GM21390 (cell line): Measurements from ENCODE around the gene GABBR2.

ENCODE experiments used
- ATAC-seq: cut with Tn5 transposase; IDR thresholded peaks from one replicate; pipeline ENCODE4 v1.9.1; 2021; ENCODE audit not compliant: unreplicated experiment

Gene GABBR2

DNA sequence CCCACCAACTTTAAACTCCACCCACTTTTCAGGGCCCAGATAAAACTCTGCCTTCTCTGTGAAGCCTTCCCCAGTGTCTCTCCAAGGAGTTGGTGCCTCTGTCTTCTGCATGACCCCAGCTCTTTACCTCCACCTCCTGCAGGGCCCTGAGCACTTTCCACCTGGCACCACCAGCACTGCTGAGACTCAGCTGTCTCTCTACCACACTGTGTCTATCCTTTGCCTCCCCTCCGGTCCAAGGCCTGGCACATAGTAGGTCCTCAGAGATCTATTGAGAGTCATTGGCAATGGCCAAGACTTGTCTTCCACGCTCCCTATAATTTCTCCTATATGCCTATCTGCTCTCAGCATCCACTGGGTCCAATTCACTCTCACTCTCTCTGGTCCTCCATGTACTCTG is 12.9 kb upstream of the GABBR2 start:
- ATAC-seq: no peak

DNA sequence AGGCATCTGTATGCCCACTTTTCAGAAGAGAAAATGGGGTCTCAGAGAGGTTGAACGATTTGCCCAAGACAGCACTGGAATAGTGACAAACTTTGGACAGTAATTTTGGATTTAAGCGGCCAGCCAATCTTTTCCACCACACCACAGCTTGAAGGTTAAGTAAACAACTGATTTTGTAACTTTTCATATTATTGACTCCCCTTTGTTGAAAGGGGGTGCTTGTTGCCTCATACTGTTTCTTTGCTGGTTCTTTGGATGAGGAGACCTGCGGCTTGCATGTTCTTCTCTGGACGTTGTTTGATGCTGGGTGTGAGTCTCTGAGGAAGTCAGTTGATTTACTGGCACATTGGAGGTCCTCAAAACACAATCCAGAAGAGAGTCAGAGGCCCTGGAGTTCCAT is 11.7 kb upstream of the GABBR2 start:
- no peak for ATAC-seq

DNA sequence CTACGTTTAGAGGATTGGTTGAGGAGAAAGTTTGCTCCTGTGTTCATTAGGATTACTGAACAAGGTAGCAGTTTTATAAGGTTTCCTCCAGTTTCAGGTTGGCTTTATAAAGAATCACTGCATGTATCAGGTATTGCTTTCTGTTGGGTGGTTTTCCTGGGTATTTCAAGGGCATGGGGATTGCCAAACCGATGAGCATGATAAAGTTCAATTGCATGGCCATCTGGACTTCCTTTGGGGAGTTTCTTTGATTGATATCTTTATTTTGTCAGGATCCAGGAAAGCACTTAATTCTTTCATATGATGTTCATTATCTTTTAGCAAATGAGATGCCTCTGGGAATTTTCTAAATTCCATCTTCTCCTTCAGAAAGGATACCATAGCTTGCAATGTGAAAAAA is 10.3 kb upstream of the GABBR2 start:
- ATAC-seq: no peak

DNA sequence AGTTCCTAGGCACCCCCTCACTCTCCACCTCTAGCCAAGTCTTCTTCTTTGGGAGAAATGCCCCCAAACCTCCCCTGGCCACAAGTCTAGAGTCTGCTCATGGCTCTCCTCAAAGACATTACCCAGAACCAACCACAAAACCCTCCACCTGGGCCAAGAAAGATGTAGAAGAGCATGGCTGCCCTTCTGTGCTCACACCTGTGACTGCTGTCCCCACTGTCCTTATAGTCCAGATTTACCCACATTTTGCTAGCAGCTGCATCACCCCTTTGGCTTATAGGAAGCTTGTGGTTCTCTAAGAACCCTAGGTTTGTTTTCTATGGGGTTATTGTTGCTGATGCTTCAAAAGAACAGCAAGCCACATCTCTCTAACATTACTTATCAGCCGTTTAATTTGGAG is 6.1 kb upstream of the GABBR2 start:
- no peak for ATAC-seq

DNA sequence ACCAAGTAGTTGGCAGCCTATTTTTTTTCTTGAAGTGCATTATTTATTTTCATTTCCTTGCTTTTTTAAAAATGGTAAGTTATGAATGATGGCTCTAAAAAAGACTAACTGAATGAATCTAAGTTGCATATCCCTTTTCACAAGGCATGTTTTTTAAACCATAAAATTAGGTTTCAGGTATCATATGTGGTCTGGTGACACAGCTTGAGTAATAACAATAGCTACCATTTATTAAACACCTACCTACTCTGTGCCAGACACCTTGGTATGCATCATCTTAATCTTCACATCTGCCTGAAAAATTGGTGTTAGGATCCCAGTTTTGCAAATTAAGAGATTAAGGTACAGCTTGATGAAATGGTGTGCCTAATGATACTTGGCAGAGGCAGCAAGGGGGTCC is 4.3 kb upstream of the GABBR2 start:
- ATAC-seq: no peak

DNA sequence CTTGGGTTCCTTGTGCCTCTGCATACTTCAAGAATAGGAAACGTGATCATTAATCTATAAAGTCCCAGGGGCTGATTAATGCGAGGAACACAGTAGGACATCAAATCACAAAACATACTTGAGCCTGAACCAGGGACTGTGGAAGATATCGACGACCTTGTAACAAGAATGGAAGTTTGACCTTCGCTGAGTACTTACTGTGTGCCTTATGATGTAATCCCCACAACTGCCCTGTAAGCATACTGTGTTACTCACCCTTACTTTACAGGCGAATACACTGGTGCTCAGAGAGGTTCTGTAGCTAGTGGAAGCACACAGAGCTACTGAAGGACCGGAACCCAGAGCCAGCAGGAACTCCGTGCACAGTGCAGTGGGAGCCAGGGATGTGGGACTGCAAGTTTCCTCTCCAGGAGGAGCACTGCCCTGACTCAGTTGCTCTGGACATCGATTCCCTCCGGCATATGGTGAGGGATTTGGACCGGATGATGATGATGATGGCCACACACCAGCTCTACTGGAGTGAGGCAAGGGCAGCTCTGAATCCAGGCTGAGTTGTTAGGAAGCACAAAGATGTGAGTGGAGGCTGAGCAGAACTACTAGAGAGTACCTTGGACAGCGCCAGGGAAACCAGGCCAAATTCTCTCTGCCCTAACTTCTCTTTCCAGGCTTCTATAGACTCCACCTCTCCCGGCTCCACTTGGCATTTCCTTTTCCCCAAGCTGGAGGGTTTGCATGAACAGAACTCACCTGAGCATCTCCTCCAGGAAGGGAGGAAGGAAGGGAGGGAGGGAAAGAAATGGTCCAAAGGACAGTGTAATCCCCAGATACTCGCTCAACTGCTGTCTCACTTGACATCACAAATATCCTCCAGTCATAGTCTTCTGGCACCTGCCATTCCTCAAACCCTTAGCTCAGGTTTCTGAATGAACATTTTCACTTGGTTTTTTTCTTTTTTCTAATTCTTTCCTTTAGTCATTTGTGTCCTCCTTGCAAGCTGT is 1.5 kb upstream of the GABBR2 start:
- no peak for ATAC-seq

DNA sequence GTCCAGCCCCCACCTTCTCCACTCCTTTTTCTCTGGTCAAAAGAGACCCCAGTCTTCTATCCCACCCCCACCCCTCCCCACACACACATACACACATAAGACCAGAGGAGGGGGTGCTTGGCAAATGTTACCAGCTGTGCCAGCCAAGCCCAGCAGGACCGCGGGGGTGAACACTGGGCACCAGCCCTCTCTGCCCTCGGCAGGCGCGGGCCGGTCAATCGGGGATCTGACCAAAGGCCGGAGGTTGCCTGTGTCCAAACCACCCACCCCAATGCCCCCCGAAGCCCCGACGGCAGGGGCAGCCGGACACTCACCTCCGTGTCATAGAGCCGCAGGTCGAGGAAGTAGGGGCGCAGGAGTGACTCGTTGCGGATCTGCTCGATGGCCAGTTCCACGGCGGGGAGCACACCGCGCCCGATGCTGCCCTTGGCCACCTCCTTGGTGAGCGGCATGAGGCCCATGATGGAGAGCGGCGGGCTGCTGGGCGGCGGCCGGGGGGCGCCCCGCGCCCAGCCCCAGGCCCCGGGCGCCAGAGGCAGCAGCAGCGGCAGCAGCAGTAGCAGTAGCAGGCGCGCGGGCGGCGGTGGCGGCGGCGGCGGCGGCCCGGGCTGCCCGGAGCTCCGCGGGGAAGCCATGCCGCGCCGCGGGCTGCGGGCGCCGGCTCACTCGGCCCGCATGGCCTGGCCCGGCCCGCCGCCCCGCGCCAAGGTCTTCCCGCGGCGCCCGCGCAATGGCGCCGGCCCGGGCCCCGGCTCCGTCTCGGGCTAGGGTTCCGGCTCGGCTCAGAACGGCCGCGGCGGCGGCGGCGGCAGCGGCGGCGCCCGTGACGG is 417 bp downstream of the GABBR2 start:
- ATAC-seq: no peak

DNA sequence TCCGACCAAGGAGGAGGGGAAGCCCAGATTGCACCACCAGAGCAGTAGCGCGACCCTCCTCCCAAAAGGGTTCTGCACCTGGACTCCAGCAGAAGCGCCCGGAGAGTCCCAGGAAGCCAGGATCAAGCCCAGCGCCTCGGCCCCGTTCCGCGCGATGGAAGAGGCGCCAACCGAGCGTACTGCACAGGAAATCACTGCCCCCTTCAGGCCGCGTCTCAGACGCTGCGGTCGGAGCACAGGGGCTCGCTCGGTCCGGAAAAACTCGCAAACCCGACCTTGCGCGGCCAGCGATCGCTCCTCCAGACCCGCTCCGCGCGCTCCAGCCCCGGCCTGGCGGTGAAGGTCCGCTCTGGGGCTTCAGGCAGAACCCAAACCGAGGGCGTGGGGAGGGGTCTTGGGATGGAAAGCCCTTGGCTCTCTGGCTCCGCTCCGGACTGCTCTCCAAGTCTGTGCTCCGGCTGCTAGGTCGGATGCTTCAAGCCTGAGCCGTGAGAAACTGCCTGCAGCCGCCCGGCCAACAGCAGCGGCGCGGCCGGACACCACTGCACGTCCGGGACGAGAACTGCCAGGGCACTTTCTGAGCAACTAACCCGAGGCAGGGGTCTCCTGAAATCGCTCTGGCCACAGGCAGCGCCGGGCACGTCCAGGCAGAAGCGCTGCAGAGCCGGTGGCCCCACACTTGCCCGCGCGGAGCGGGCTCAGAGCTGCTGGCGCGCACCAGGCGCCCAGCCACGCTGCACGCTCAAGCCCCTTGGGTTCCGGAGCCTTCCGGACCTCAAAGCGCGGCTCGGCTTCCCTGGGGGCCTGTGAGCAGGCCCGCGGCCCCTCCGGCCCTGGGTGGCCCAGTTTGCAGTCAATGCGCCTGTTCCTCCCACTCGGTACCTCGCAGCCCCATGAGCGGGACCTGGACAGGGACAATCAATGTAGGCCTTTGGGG is 1.3 kb downstream of the GABBR2 start:
- no peak for ATAC-seq

DNA sequence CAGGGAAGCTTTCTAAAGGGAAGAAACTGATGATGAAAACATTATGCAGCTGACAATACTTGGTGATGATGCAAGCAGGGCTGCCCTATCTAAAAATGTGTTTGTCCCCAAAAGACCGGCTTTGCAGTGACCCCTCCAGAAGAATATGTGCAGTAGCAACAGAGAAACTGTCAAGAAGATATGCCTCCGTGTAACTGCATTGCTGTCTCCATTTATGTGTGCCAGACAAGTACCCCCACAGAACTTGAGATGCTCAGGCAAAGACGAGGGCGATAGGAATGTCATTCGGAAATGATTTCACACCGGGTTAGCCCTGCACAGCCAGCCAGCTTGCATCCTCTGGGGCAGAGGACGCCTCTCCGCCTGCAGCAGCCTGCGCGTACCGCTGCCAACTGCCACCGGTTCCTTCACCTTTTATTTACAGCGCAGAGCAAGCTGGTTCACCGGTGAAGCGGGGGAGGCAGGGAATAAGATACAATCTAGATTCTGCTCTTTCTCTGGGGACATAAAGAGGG is 2.0 kb downstream of the GABBR2 start:
- ATAC-seq: no peak

DNA sequence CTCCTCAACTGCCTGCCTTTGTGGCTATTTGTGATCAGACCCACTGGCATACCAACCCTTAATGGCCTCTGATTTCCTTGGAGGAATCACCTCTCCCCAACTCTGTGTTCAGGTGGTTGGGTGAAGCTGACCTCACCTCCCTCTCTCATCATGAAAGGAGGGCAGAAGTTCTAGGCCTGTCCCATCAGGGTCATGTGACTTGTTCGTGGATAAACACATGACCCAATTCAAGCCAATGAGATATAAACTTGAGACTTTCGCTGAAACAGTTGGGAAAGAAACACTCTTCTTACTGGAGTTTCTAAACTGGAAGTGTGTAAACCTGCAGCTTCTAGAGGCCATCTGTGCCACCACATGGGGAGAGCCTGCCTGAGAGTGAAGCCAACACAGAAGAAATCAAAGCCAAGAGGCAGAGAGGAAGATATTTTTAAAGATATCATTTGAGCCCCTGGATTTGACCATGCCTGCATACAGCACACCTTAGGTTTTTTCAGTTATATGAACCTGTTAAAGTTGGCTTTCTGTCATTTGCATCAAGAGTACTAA is 5.8 kb downstream of the GABBR2 start:
- no peak for ATAC-seq

DNA sequence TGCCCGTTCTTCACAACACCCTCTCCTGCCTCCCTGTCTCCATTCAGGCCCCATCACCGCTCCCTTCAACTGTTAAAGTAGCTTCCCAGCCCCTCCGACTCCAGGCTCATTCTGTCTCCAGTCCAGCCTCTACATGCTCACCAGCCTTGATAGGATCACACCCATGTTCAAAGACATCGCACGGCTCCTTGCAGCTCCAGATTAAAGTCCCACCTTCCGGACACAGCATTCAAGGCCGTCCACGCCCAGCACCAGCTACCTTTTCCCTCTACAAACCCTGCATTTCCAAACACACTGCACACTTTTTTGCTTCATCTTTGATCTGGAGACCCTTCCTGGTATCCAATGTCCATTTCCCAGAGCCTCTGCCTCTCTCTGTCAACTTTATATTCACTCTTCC is 6.4 kb downstream of the GABBR2 start:
- no peak for ATAC-seq

DNA sequence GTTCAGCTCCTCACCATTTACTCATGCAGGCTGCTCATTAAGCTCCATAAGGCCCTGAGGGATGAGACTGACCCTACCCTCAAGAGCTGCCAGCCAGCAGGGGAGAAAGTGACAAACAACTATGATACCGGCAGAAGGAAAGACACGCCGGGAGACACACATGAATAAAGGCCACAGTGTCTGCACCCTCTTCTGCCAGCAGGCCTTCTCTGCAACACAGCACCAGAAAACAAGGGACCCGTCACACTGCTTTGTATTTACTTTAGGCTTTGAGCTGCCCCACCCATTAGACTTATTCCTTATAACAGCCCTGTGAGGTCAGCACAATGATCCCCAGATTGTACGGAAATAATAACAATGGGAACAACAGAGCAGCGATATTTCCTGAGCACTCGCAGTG is 7.2 kb downstream of the GABBR2 start:
- no peak for ATAC-seq

DNA sequence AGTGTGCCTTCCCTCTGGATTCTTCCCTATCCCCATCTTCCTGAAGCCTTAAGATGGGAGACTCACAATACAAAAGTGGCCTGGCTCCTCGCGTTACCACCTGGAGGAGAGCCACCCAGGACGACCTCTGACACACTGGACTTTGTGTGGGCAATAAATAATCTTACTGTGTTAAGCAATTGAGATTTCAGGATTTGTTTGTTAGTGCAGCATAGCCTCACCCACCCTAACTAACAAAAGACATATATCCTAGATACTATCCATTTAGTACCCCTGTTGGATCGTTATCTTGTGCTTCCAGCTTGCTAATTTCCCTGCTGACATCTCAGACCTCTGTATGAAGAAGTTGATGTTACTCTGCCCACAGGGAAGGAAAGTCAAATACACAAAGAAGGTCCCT is 7.9 kb downstream of the GABBR2 start:
- no peak for ATAC-seq

DNA sequence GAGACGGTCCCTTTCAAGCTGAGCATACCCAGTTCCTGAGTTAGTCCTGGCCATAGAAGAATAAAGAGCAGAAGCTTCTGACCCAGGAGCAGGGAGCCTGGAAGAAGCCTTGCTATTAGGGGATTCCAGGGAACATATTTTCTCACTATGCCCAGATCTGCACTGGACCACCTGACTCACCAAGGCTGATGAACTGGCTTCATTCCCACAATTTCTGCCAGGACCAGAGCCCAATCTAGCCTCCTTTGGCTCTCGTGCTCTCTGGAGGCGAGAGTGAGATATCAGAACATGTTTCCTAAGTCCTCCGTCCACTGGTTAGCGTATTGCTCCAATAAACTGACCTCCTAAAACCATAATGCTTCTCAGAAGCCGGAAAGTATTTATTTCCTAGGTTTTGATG is 9.9 kb downstream of the GABBR2 start:
- no peak for ATAC-seq

DNA sequence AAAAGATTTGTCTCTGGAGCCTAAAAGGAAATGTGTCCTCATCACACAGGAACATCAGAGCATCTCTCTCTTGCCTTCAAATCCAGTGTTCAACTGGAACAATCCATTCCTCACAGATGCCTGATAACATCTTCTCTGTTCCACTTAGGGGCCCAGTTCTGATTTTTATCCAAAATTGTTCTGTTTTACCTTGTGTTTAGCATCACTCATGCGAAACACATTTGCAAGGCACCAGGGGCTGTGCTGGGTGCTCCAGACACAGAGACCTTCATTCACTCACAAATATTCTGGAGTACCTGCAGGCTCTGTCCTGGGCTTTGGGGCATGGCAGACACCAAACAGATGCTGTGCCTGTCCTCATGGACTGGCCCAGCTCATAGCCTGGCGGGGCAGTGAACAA is 13.8 kb downstream of the GABBR2 start:
- no peak for ATAC-seq

DNA sequence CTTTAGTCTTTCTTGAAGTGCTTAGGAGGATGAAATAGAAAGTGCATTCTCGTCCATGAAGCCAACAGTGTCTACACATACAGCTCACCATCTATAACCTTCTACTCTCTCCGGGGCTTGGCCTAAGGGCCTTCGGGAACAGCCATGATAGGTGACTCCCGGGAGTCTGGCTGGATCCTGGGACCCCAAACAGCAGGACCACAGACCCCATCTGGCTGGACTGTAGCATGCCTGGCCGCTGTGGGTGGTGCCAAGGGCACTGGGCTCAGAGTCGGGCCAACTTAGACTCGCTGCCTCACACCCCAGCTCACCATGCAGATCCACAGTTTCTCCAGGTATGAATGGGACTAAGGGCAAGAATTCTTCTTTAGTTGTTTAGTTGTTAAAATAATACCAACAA is 16.3 kb downstream of the GABBR2 start:
- no peak for ATAC-seq

DNA sequence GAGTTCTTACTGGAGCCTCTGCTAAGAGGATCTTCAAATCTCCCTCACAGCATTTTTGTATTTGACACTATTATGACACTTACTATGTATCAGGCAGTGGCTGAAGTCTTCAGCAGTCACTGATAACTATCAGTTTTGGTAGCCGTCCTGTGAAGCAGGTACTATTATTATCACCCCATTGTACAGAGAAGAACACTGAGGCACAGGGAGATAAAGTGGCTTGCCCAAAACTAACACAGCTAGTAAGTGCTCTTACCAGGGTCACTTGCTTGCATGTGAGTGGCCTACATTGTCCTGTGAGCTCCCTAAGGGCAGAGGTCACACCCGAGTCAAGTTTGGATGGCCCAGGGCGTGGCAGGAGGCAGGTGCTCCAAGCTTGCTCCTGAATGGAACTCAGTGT is 16.8 kb downstream of the GABBR2 start:
- no peak for ATAC-seq

DNA sequence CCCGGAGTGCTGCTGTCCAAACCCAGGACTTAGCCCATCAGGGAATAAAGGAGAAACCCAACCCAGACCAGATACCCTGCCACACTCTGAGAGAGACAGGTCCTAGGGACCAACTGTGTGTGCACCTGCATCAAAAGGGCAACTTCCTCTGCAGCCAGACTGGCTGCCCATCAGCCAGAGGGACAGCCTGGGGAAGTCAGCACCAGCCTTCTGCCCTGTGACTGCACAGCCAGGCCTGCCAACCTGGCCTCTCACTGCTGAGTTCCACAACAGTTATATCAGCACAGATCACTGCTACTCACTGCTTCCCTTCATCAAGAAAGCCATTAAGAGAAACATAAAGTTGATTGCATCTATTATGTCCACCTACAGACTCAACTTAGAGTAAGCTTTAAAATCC is 18.0 kb downstream of the GABBR2 start:
- no peak for ATAC-seq

DNA sequence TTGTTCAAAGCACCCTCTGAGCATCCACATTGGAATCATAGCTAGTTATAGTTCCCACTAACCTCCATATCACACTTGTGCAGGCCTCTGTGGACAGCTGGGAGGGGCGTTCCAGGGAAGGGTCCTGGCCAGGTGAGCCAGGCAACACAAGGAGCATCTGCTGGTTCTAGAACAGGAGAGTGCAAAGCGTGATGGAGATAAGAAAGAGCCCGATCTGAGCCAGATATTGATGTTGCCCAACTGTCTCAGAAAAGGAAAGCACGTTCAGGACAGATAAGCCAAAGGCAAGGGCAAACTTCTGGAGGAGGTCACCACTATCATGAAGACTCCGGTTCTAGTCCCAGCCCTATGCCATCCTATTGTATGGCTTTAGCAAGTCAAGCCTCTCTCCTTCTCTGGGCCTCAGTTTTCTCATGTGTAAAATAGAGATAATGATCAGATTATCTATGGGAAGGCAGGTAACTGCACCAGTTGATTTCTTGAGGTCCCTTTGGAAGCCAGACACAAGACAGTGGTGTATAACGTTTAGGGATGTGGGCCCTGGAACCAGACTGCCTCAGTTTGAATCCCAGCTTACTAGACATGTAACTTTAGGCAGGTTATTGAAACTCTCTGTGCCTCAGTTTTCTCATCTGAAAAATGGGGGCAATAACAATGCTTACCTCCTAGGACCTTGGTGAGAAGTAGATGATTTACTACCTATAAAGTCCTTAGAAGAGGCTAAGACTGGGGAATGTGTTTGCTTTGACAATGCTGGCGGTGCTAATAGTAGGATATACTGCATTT is 19.8 kb downstream of the GABBR2 start:
- ATAC-seq: no peak

DNA sequence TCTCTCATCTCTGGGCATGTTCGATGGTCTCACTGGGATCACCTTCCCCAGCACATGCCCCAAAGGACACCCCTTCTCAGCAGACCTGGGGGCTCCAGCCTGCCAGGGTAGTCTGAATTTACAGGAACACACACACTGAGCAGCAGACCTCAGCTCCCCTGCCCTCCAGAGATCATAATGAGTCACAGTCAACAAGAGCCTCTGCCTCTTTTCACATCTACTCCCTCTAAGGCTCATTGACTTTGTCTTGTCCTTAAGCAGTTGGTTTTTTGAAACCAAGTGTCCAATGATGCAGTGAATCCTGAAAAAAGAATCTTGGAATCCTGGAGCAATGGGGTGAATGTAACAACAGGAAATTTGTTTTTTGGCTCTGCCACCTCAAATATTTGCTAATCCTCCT is 20.8 kb downstream of the GABBR2 start:
- ATAC-seq: no peak
